Measurements from ENCODE around the gene ING5.
A peak's percentile ranks its signal among the peaks of the same experiment; 100 is the strongest.

ING5 gene

DNA sequence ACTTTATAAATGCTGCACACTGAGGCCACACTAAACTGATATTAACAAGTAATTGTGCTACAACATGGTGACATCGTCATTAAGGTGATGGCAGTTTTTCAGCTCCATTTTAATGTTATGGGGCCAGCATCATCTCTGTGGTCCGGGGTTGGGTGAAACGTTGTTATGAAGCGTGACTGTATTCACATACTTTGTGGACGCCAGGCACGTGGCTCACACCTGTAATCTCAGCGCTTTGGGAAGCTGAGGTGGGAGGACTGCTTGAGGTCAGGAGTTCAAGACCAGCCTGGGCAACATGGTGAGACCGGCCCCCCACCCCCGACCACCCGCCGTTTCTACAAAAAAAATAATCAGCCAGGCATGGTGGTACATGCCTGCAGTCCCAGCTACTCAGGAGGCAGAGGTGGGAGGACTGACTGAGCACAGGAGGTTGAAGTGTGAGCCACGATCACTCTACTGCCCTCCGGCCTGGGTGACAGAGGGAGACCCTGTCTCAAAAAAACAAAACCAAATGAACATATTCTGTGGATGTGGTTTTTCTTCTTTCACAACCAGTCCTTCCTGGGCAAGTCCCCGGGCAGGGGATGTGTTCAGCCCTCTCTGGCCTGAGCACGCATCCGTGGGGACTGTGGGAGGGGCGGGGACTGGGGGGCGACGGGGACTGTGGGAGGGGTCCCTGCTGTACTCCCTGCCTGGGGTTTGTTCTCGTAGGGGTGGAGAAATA lies 61.9 kb downstream of the ING5 start:
- no peak for DNase-seq

GRCh38 chr2:241764275-241765241 lies 62.7 kb downstream of the ING5 start:
- DNase-seq: no peak

DNA sequence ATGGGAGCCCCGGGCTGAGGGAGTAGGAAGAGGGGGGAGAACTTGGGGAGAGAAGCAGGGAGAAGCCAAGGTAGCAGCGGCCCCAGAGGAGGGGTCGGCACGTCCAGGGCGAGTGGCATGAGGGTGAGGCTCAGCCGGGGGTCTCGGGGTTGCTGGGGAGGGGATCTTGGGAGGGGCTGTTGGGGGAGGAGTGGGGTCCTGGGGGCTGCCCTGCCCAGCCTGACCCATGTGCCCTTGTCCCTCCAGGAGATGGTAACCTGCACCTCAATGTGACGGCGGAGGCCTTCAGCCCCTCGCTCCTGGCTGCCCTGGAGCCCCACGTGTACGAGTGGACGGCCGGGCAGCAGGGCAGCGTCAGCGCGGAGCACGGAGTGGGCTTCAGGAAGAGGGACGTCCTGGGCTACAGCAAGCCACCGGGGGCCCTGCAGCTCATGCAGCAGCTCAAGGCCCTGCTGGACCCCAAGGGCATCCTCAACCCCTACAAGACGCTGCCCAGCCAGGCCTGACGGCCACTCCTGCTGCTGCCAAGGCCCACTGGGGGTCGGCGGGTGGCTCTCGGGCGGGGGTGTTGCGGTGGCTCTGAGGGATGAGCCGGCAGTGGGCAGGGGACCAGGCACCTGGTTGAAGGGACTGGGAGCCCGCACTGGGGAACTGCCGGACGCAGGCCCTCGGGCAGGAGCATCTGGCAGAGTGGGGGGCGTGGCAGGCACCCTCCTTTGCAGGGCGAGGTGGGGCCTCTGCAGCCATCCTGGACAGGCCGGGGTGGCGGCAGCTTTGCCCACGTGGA lies 65.8 kb downstream of the ING5 start:
- DNase-seq: no peak

DNA sequence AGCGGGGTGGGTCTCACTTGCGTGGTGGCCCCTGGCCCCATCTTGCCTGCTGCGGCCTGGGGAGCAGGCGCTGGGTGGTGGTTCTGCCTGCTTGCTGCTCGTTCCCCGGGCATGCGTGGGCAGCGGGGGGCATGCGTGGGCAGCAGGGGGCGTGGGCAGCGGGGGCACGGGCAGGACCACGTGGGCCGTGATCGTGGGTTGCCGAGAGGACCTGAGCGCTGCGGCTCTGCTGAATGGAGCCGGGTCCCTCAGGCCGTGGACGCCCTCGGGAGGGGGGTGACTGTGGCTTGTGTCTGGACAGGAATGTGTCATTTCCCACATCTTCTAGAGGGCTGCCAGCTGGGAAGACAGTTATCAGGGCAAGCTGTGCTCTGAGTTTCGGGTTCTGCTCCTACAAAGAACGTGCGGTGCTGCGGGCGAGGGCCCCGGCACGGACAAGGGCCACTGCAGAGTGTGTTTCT lies 66.4 kb downstream of the ING5 start:
- no peak for DNase-seq

GRCh38 chr2:241768850-241769249 lies 67.0 kb downstream of the ING5 start:
- DNase-seq: no peak

- no peak for DNase-seq
Measured at GRCh38 chr2:241769819-241770184, 68.0 kb downstream of the ING5 start.

GRCh38 chr2:241770185-241770935 lies 68.5 kb downstream of the ING5 start:
- no peak for DNase-seq

GRCh38 chr2:241770936-241771285 lies 69.1 kb downstream of the ING5 start:
- no peak for DNase-seq

DNA sequence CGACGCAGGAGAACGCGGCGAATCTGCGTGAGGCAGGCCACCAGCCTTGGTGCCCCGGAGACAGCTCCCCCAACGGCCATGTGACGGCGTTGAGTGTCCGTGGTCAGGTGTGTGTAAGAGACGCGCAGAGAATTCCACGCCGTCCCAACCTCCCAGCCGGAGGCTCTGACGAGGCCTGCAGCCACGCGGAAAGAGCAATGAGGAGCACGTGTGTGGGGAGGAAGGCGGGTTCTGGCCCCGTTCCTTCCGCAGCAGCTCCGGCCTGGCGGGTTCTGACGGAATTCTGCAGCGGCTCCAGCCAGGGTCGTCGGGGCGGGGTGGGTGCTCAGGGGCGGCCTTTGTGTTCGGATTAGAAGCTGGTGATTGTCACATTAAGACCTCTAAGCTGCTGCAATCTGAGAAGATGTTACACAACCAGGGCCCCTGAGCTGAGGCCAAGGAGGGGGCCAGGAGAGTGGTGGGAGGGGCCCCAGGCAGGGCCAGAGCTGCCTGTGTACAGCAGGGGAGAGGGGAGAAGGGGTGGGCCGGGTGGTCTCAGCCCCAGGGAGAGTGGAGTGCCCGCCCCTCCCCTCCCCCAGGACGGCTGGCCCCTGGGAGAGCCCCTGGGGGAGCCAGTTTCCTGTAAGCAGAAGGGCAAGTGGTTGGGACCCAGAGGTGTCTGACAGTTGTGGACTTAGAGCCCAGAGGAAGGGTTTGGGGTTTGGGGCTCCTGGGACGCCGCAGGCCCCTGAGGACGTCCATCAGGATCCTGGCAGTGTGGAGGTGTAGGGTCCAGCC lies 69.6 kb downstream of the ING5 start:
- DNase-seq: no peak

- DNase-seq: peak; percentile 14
Measured at GRCh38 chr2:241772063-241772499, 70.2 kb downstream of the ING5 start.

GRCh38 chr2:241773511-241774418 lies 71.9 kb downstream of the ING5 start:
- no peak for DNase-seq

DNA sequence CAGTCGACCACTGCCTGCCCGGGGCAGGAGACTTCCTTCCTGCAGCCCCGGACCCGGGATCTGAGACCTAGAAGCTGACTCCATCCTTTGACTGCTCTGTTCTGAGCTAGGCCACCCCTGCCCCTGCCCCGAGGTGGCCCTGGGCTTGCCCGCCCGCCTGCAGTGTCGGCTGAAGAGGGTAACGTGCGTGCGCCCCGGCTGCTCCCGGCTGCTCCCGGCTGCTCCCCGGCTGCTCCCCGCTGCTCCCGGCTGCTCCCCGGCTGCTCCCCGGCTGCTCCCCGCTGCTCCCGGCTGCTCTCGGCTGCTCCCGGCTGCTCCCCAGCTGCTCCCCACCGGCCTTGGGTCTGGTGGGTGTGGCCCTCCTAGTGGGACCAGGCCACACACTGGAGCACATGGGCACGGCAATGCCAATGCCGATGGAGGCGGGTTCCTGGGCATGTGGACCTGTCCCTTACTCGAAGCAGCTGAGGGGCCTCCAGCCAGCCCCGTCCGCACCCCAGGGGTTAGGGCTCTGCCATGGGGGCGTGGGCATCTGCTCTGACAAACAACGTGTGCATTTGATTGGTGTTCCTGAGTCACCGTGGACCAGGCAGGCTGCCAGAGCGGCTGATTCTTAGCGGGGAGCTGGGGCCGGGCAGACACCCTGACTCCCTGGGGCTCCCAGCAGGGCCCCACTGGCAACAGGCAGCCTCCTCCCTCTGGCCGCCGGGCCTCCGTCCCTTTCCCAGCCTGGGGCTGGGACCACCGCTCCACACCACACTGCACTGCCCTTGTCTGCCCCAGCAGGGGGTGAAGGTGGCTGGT lies 72.8 kb downstream of the ING5 start:
- DNase-seq: no peak

GRCh38 chr2:241775223-241776177 lies 73.7 kb downstream of the ING5 start:
- DNase-seq: no peak

GRCh38 chr2:241776336-241777169 lies 74.7 kb downstream of the ING5 start, which contains the start of gene GAL3ST2:
GAL3ST2 (plus strand) TSS chr2:241776822; CDS start chr2:241776956, 134 bp downstream.
- no peak for DNase-seq

DNA sequence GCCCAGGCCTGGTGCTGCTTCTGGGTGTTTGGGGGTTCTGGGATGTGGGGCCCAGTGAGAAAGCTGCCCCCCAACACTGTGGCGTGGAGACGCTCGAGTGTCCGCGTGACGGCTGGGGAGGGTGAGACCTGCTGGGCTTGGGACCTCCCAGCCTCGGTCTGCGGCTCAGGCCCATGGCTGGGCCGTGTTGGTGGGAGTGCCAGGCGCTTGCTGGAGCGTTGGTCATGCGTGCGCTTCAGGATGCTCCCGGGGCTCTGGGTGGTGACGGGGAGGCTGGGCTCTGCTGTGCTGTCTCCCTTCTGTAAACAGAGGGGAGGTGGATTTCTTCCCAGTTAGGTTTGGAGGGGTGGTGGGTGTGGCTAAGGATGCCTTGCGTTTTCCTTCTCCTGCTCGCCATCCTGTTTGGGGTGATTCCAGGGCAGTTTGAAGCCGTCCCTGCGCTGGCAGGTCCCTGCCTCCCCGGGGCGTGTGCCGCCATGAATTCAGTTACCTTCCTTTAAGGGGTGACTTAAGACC lies 75.4 kb downstream of the ING5 start:
- DNase-seq: no peak

- no peak for DNase-seq
Measured at GRCh38 chr2:241777686-241778627, 76.1 kb downstream of the ING5 start.
